Measurements from ENCODE around the gene SLCO1A2.

Gene SLCO1A2

DNA sequence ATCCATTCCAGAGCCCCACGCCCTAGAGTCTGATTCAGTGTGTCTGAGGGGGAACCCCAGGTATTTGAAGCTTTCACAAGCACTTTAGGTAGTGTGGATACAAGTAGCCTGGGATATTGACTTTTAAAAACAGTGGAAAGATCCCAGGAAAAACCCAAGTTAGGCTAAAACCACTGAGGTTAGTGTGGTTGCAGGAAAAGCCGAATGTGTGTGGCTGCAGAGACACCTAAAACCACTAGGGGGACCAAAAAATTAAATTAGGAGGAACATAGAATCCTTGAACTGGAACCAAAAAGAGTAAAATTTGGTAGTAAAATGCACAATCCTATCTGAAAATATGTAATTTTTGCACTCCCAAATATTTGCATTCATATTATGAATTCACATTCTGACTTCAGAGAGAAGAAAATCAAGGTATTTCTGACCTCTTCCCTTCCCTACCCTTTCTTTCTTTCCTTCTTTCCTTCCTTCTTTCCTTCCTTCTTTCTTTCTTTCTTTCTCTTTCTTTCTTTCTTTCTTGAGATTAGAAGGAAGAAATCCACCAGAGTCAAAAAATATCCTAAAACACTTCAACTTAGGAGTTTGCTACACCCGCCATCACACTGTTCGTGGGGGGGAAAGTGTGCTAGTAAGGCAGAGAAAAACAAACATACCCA lies 37.8 kb downstream of the SLCO1A2 start:
- no peak overlapping the region for H3K27ac ChIP-seq
- no peaks in the 10 kb centered on the region for H3K36me3 ChIP-seq
- no peak overlapping the region for H3K4me3 ChIP-seq (ENCODE audit: low read depth in 1 of 2, low read length in 1 of 2)
- TF ChIP-seq, protein P1, sequence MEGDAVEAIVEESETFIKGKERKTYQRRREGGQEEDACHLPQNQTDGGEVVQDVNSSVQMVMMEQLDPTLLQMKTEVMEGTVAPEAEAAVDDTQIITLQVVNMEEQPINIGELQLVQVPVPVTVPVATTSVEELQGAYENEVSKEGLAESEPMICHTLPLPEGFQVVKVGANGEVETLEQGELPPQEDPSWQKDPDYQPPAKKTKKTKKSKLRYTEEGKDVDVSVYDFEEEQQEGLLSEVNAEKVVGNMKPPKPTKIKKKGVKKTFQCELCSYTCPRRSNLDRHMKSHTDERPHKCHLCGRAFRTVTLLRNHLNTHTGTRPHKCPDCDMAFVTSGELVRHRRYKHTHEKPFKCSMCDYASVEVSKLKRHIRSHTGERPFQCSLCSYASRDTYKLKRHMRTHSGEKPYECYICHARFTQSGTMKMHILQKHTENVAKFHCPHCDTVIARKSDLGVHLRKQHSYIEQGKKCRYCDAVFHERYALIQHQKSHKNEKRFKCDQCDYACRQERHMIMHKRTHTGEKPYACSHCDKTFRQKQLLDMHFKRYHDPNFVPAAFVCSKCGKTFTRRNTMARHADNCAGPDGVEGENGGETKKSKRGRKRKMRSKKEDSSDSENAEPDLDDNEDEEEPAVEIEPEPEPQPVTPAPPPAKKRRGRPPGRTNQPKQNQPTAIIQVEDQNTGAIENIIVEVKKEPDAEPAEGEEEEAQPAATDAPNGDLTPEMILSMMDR (IDR thresholded peaks at IDR 0.05) = no peak
- no peaks in the 10 kb centered on the region for H3K27me3 ChIP-seq
- H3K4me1 ChIP-seq (ENCODE audit: control insufficient read depth in 1 of 2, insufficient read depth in 1 of 2, low read depth in 1 of 2, low read length in 1 of 2) = no peaks in the 10 kb centered on the region
- no peaks in the 10 kb centered on the region for H3K9me3 ChIP-seq

DNA sequence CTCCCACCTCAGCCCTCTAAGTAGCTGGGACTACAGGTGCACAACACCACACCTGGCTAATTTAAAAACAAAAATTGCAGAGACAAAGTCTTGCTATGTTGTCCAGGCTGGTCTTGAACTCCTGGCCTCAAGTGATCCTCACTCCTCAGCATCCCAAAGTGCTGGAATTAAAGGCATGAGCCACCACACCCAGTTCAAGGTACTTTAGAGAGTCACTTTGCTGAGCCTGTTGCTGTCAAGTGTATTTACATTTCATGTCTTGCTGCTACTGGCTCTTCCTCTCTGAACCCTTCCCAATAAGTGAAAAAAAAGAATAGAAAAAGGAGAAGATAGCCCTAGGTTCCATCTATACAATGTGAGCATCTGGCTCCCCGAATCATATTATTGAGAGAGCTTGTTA lies 38.4 kb downstream of the SLCO1A2 start:
- H3K27ac ChIP-seq = no peak overlapping the region
- no peaks in the 10 kb centered on the region for H3K27me3 ChIP-seq
- no peaks in the 10 kb centered on the region for H3K36me3 ChIP-seq
- TF ChIP-seq, protein P1 (IDR thresholded peaks at IDR 0.05) = no peak
- H3K4me3 ChIP-seq (ENCODE audit: low read depth in 1 of 2, low read length in 1 of 2) = no peak overlapping the region
- no peaks in the 10 kb centered on the region for H3K9me3 ChIP-seq
- no peaks in the 10 kb centered on the region for H3K4me1 ChIP-seq (ENCODE audit: control insufficient read depth in 1 of 2, insufficient read depth in 1 of 2, low read depth in 1 of 2, low read length in 1 of 2)

DNA sequence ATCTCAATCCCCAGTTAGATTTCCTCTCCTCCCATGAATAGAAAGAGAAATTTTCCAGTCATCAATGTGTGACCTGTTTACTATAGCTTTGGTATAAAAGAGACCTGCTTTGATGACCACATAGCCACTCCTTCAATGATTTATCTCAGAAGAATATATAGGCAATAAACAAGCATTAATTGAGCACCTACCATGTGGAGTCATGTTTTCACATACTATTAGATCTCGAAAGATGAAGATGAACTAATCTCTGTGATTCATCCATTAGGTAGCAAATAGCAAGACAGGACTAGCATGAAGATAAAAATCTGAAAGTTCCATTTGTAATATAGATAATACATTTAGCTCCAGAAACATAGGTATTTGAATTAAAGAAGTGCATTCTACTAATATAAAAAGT lies 40.5 kb downstream of the SLCO1A2 start:
- Histone ChIP-seq H3K36me3 (no peaks in the 10 kb centered on the region), H3K9me3 (no peaks in the 10 kb centered on the region), H3K27ac (no peak overlapping the region), H3K27me3 (no peaks in the 10 kb centered on the region), H3K4me3 (ENCODE audit: low read depth in 1 of 2, low read length in 1 of 2) (no peak overlapping the region), H3K4me1 (ENCODE audit: control insufficient read depth in 1 of 2, insufficient read depth in 1 of 2, low read depth in 1 of 2, low read length in 1 of 2) (no peaks in the 10 kb centered on the region)
- TF ChIP-seq, protein P1 (IDR thresholded peaks at IDR 0.05) = no peak

DNA sequence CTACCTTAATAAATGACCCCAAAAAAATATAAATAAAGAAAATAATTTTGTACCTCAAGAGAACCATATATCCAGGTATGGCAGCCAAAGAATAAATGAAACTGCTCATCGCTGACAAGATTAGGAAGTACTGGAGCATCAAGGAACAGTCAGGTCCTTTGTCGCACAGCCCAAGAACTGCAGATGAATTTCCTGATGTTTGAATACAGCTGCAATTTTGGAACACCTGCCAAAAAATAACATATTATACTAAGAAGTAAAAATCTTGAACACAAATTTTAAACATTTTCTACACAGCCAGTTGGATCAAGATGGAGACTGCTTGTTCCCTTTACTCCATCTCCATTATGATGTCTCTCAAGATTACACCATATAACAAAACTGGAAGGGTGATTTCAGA lies 42.6 kb downstream of the SLCO1A2 start:
- TF ChIP-seq, protein P1 (IDR thresholded peaks at IDR 0.05) = no peak
- no peak overlapping the region for H3K27ac ChIP-seq
- H3K4me3 ChIP-seq (ENCODE audit: low read depth in 1 of 2, low read length in 1 of 2) = no peak overlapping the region
- no peaks in the 10 kb centered on the region for H3K27me3 ChIP-seq
- H3K4me1 ChIP-seq (ENCODE audit: control insufficient read depth in 1 of 2, insufficient read depth in 1 of 2, low read depth in 1 of 2, low read length in 1 of 2) = no peaks in the 10 kb centered on the region
- no peaks in the 10 kb centered on the region for H3K9me3 ChIP-seq
- H3K36me3 ChIP-seq = no peaks in the 10 kb centered on the region

DNA sequence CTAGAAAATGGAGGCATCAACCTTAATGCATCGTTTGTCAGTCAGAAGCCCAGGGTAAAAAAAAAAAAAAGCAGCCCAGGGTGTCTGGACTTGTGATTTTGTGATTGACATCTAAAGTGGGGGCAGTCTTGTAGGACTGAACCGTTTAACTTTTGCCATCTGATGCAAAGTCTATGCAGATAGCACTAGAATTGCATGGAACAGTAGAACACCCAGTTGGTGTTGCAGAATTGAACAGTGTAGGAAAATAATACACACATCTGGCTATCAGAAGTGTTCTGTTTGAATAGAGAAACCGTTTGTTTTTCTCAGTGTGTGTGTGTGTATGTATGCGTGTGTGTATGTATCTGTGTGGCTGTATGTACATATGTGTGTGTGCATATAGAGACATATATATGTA lies 45.0 kb downstream of the SLCO1A2 start:
- Histone ChIP-seq H3K27ac (no peak overlapping the region), H3K27me3 (no peaks in the 10 kb centered on the region), H3K36me3 (no peaks in the 10 kb centered on the region), H3K4me1 (ENCODE audit: control insufficient read depth in 1 of 2, insufficient read depth in 1 of 2, low read depth in 1 of 2, low read length in 1 of 2) (no peaks in the 10 kb centered on the region), H3K4me3 (ENCODE audit: low read depth in 1 of 2, low read length in 1 of 2) (no peak overlapping the region), H3K9me3 (no peaks in the 10 kb centered on the region)
- TF ChIP-seq, protein P1 (IDR thresholded peaks at IDR 0.05) = no peak

Measured in neutrophil (primary cell).